ENCODE measurements around the gene GBGT1.

GBGT1 gene

GRCh38 chr9:133113163-133113948 lies 50.4 kb downstream of the GBGT1 start:
- Histone ChIP-seq H3K27me3 (ENCODE audit: insufficient read depth, low read length) (no peaks in the 10 kb centered on the region), H3K36me3 (ENCODE audit: insufficient read depth, low read length) (no peaks in the 10 kb centered on the region; the same call in 1 of the 2 replicates), H3K79me2 (ENCODE audit: insufficient read depth, low read length) (no peaks in the 10 kb centered on the region), H3K27ac (ENCODE audit: low read depth, low read length, poor library complexity, severe bottlenecking) (no peak overlapping the region), H4K20me1 (ENCODE audit: insufficient read depth, low read length) (no peaks in the 10 kb centered on the region), H2AFZ (ENCODE audit: low read length) (no peak overlapping the region), H3F3A (ENCODE audit: insufficient read depth, low read length) (no peaks in the 10 kb centered on the region), H3K9me3 (ENCODE audit: low read length) (no peaks in the 10 kb centered on the region), H3K9ac (ENCODE audit: low read length) (no peak overlapping the region), H3K9me2 (ENCODE audit: low read depth, low read length) (no peaks in the 10 kb centered on the region), H3K4me2 (ENCODE audit: low read length) (no peak overlapping the region), H3K4me3 (ENCODE audit: low read depth, low read length, poor library complexity, severe bottlenecking) (no peak overlapping the region), H3K4me1 (ENCODE audit: insufficient read depth, low read length, severe bottlenecking) (no peaks in the 10 kb centered on the region)
- no peak for TF ChIP-seq EZH2 (IDR thresholded peaks at IDR 0.05; ENCODE audit: borderline replicate concordance, low read length)
- TF ChIP-seq, protein P1, sequence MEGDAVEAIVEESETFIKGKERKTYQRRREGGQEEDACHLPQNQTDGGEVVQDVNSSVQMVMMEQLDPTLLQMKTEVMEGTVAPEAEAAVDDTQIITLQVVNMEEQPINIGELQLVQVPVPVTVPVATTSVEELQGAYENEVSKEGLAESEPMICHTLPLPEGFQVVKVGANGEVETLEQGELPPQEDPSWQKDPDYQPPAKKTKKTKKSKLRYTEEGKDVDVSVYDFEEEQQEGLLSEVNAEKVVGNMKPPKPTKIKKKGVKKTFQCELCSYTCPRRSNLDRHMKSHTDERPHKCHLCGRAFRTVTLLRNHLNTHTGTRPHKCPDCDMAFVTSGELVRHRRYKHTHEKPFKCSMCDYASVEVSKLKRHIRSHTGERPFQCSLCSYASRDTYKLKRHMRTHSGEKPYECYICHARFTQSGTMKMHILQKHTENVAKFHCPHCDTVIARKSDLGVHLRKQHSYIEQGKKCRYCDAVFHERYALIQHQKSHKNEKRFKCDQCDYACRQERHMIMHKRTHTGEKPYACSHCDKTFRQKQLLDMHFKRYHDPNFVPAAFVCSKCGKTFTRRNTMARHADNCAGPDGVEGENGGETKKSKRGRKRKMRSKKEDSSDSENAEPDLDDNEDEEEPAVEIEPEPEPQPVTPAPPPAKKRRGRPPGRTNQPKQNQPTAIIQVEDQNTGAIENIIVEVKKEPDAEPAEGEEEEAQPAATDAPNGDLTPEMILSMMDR (IDR thresholded peaks at IDR 0.05; ENCODE audit: low read length), result no peak

- Histone ChIP-seq H3K27me3 (ENCODE audit: insufficient read depth, low read length) (no peaks in the 10 kb centered on the region), H3K4me3 (ENCODE audit: low read depth, low read length, poor library complexity, severe bottlenecking) (no peak overlapping the region), H3K9me2 (ENCODE audit: low read depth, low read length) (no peaks in the 10 kb centered on the region), H2AFZ (ENCODE audit: low read length) (no peak overlapping the region), H3F3A (ENCODE audit: insufficient read depth, low read length) (no peaks in the 10 kb centered on the region), H3K79me2 (ENCODE audit: insufficient read depth, low read length) (no peaks in the 10 kb centered on the region), H3K36me3 (ENCODE audit: insufficient read depth, low read length) (peaks cover 4% of the 10 kb centered on the region; the same call in 1 of the 2 replicates), H3K4me2 (ENCODE audit: low read length) (no peak overlapping the region), H3K27ac (ENCODE audit: low read depth, low read length, poor library complexity, severe bottlenecking) (no peak overlapping the region), H3K9ac (ENCODE audit: low read length) (no peak overlapping the region), H4K20me1 (ENCODE audit: insufficient read depth, low read length) (no peaks in the 10 kb centered on the region), H3K9me3 (ENCODE audit: low read length) (no peaks in the 10 kb centered on the region), H3K4me1 (ENCODE audit: insufficient read depth, low read length, severe bottlenecking) (no peaks in the 10 kb centered on the region)
- no peak for TF ChIP-seq EZH2 (IDR thresholded peaks at IDR 0.05; ENCODE audit: borderline replicate concordance, low read length)
- TF ChIP-seq, protein P1 (IDR thresholded peaks at IDR 0.05; ENCODE audit: low read length), result no peak
Observed at GRCh38 chr9:133112663-133113026, 51.1 kb downstream of the GBGT1 start.

DNA sequence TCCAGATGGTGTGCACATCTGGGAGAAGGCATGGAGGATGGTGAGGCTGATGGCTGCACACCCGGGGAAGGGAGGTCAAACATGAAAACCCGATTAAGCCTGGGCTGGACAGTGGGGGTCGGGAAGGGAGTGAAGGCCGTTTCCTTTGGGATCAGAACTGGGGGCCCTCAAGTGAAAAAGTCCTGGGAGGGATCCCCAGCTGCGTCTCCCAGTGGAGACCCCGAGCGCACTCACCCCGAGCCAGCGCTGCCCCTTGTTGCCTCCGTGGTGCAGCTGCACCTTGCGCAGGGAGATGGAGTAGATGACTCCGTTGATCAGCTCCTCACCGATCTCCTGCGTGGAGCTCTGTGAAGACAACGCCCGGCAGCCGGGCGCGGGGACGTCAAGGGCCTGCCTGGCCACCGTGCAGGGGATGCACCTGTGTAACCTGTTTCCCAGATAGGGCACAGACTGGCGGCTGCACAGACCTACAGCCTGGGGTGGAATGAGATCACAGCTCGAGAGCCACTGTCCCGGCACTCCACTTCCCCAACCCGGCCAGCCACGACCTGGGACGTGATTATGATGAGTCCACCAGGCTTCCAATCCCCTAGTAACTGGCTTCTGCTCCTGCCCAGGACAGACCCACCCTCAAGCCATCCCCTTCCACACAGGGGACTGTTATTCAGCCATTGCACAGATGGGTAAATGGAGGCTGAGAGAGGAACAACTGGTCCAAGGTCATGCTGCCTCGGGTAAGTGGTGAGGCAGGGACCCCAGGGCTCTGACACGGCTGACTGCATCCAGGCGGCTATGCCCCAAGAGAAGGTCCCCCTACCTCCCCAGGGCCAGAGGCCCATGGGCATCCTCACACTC lies 51.7 kb downstream of the GBGT1 start:
- Histone ChIP-seq H3K27me3 (ENCODE audit: insufficient read depth, low read length) (no peaks in the 10 kb centered on the region), H3K27ac (ENCODE audit: low read depth, low read length, poor library complexity, severe bottlenecking) (no peak overlapping the region), H3K4me3 (ENCODE audit: low read depth, low read length, poor library complexity, severe bottlenecking) (no peak overlapping the region), H2AFZ (ENCODE audit: low read length) (no peak overlapping the region), H3K79me2 (ENCODE audit: insufficient read depth, low read length) (no peaks in the 10 kb centered on the region), H3K4me2 (ENCODE audit: low read length) (no peak overlapping the region), H3F3A (ENCODE audit: insufficient read depth, low read length) (no peaks in the 10 kb centered on the region), H3K4me1 (ENCODE audit: insufficient read depth, low read length, severe bottlenecking) (no peaks in the 10 kb centered on the region), H3K9me3 (ENCODE audit: low read length) (no peaks in the 10 kb centered on the region), H3K9me2 (ENCODE audit: low read depth, low read length) (no peaks in the 10 kb centered on the region), H3K9ac (ENCODE audit: low read length) (no peak overlapping the region), H4K20me1 (ENCODE audit: insufficient read depth, low read length) (no peaks in the 10 kb centered on the region), H3K36me3 (ENCODE audit: insufficient read depth, low read length) (peaks cover 7% of the 10 kb centered on the region; the same call in 1 of the 2 replicates)
- no peak for TF ChIP-seq EZH2 (IDR thresholded peaks at IDR 0.05; ENCODE audit: borderline replicate concordance, low read length)
- TF ChIP-seq, protein P1 (IDR thresholded peaks at IDR 0.05; ENCODE audit: low read length), result no peak

Measured in OCI-LY1 (cell line).